ENCODE data around the gene IGF1R. TPM values are rescaled to one million over a fixed set of nuclear protein-coding genes. Genes with fewer than 3 reads are reported as not detected.

The IGF1R gene
- total and polyA plus RNA-seq, 2 of the 8 experiments (the other 6 are each of a cell fraction or from before 2014, with no cell fraction given) = 32.9 to 109 TPM

DNA sequence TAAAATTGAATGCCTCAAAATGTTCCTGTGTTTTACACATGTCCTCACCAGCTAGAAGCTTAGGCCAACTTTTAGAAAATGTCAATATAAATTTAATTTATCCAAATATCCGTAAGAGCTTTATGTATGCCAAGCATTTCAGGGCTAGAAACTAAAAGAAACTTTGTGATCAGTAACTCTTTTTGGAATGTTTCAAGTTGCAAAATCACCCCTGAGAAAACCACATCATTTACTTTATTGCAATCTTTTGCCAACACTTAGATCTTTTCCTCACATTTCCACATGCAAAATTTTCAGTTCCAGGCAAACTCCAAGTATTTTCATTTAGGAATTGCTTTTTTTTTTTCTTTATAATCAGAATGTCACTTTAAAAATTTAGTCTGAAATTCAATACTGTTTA lies 20.1 kb upstream of the IGF1R start:
- Histone ChIP-seq H3K9me3 (ENCODE audit: insufficient read depth in 2 of 2, low read depth in 1 of 2, low read length in 1 of 2) (no peaks in the 10 kb centered on the region), H3K23me2 (ENCODE audit: low read depth, low read length) (no peaks in the 10 kb centered on the region), H3K27me3 (replicated peaks in 1 of 4; ENCODE audit: control insufficient read depth in 3 of 4, extremely low read depth in 1 of 4, insufficient read depth in 3 of 4, low read length in 3 of 4) (no peaks in the 10 kb centered on the region), H3K23ac (ENCODE audit: insufficient read length) (no peak overlapping the region), H4K8ac (ENCODE audit: extremely low read depth, insufficient read depth, low read length) (no peak overlapping the region), H2BK5ac (ENCODE audit: low read depth, low read length) (no peak overlapping the region), H4K20me1 (replicated peaks in 1 of 2; ENCODE audit: control insufficient read depth in 1 of 2, insufficient read depth in 2 of 2, low read length in 2 of 2) (no peaks in the 10 kb centered on the region), H3K4ac (replicated peaks; ENCODE audit: insufficient read length, low read depth, low read length) (no peak overlapping the region), H3K56ac (replicated peaks; ENCODE audit: insufficient read length, low read depth, low read length) (no peak overlapping the region), H3K79me1 (ENCODE audit: low read depth, low read length) (no peaks in the 10 kb centered on the region), H3K4me2 (ENCODE audit: insufficient read depth in 1 of 2, low read depth in 2 of 2, low read length in 2 of 2) (no peak overlapping the region), H2BK15ac (ENCODE audit: low read length) (no peak overlapping the region), H3K4me1 (replicated peaks in 1 of 4; ENCODE audit: control insufficient read depth in 3 of 4, insufficient read depth in 4 of 4, low read length in 3 of 4) (no peaks in the 10 kb centered on the region), H4K5ac (ENCODE audit: insufficient read length, low read depth, low read length) (no peak overlapping the region), H3K14ac (ENCODE audit: insufficient read length) (no peak overlapping the region), H2AFZ (ENCODE audit: low read length) (no peak overlapping the region), H3K4me3 (ENCODE audit: extremely low read depth in 1 of 4, insufficient read depth in 2 of 4, low read depth in 3 of 4, low read length in 4 of 4) (no peak overlapping the region), H2BK12ac (ENCODE audit: low read depth, low read length) (no peak overlapping the region), H4K91ac (replicated peaks; ENCODE audit: insufficient read length, low read length) (no peak overlapping the region), H3K27ac (ENCODE audit: low read depth, low read length) (no peak overlapping the region), H3K36me3 (ENCODE audit: control insufficient read depth in 2 of 4, insufficient read depth in 4 of 4, low read length in 3 of 4) (no peaks in the 10 kb centered on the region), H2BK120ac (replicated peaks; ENCODE audit: low read depth, low read length) (no peak overlapping the region), H3K79me2 (ENCODE audit: control insufficient read depth in 1 of 2, insufficient read depth in 2 of 2, low read length in 2 of 2) (no peaks in the 10 kb centered on the region), H3K18ac (ENCODE audit: extremely low read depth, low read length) (no peak overlapping the region), H3K9ac (replicated peaks in 1 of 4; ENCODE audit: extremely low read depth in 1 of 4, low read depth in 3 of 4, low read length in 3 of 4) (no peak overlapping the region), H2AK5ac (ENCODE audit: low read depth, low read length) (no peak overlapping the region), H2BK20ac (ENCODE audit: low read length) (no peak overlapping the region)
- CTCF ChIA-PET (ENCODE audit: partially characterized antibody) = interaction anchor here (0.7 to 1.4 kb wide), 4 partner anchors 19 to 178 kb away, joined by 3 to 6 read pairs (median 3); no protein-coding TSS in a partner anchor
- DNase-seq (ENCODE audit: low read depth in 1 of 2, low spot score in 2 of 2) = no peak
- FAIRE-seq = no peak
- 87% methylated on average over 1 of the region's 1 CpG; no CpG with 5 or more reads in 1 of the 2 experiments for WGBS, 2 experiments (ENCODE audit: extremely low coverage in 1 of 2, insufficient coverage in 1 of 2, insufficient read length in 1 of 2, insufficient replicate concordance in 2 of 2, low coverage in 1 of 2, low lambda C conversion rate in 2 of 2, missing lambda C conversion rate in 1 of 2)
- POLR2A ChIA-PET (ENCODE audit: partially characterized antibody) = interaction anchor here (0.7 kb wide), 1 partner anchor 28 kb away, joined by 4 read pairs; no protein-coding TSS in a partner anchor
- no peak for TF ChIP-seq SRF (IDR thresholded peaks at IDR 0.05; ENCODE audit: low read depth, low read length)
- no peak for TF ChIP-seq EP300 (IDR thresholded peaks at IDR 0.05; ENCODE audit: borderline replicate concordance in 1 of 2, low read depth in 2 of 2, low read length in 2 of 2)
- TF ChIP-seq NRF1 (IDR thresholded peaks at IDR 0.05; ENCODE audit: low read depth, low read length) = no peak
- no peak for TF ChIP-seq SIRT6 (IDR thresholded peaks at IDR 0.05; ENCODE audit: low read length)
- TF ChIP-seq CREB1 (IDR thresholded peaks at IDR 0.05) = no peak
- no peak for TF ChIP-seq PHF8 (conservative IDR thresholded peaks at IDR 0.05; ENCODE audit: low read depth, low read length)
- TF ChIP-seq SUZ12 (IDR thresholded peaks at IDR 0.05; ENCODE audit: low read length) = no peak
- TF ChIP-seq, protein P1, sequence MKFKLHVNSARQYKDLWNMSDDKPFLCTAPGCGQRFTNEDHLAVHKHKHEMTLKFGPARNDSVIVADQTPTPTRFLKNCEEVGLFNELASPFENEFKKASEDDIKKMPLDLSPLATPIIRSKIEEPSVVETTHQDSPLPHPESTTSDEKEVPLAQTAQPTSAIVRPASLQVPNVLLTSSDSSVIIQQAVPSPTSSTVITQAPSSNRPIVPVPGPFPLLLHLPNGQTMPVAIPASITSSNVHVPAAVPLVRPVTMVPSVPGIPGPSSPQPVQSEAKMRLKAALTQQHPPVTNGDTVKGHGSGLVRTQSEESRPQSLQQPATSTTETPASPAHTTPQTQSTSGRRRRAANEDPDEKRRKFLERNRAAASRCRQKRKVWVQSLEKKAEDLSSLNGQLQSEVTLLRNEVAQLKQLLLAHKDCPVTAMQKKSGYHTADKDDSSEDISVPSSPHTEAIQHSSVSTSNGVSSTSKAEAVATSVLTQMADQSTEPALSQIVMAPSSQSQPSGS (IDR thresholded peaks at IDR 0.05; ENCODE audit: low read length) = no peak
- TF ChIP-seq, protein P2, sequence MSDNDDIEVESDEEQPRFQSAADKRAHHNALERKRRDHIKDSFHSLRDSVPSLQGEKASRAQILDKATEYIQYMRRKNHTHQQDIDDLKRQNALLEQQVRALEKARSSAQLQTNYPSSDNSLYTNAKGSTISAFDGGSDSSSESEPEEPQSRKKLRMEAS (IDR thresholded peaks at IDR 0.05) = no peak
- TF ChIP-seq ASH2L (IDR thresholded peaks at IDR 0.05; ENCODE audit: low read length) = no peak
- no peak for TF ChIP-seq HDAC2 (IDR thresholded peaks at IDR 0.05; ENCODE audit: borderline replicate concordance in 1 of 2, low read depth in 2 of 2, low read length in 2 of 2)
- no peak for TF ChIP-seq TEAD4 (IDR thresholded peaks at IDR 0.05; ENCODE audit: low read depth, low read length)
